Measurements from ENCODE around the gene MALL.
"Not testable (repeated sequence)": the region's sequence is repeated elsewhere in the genome, so short reads cannot be mapped to it uniquely, and the experiment has no call there.

Gene MALL

GRCh38 chr2:110103061-110103961, 12.3 kb downstream of the MALL start:
- no peak for DNase-seq (ENCODE audit: low read depth)
- TF ChIP-seq CTCF (IDR thresholded peaks at IDR 0.05; ENCODE audit: control insufficient read depth, insufficient read depth, low read depth, low read length, missing control alignments) = no peak
- H3K4me3 ChIP-seq (ENCODE audit: control insufficient read depth, low read depth, low read length) = no peak overlapping the region

DNA sequence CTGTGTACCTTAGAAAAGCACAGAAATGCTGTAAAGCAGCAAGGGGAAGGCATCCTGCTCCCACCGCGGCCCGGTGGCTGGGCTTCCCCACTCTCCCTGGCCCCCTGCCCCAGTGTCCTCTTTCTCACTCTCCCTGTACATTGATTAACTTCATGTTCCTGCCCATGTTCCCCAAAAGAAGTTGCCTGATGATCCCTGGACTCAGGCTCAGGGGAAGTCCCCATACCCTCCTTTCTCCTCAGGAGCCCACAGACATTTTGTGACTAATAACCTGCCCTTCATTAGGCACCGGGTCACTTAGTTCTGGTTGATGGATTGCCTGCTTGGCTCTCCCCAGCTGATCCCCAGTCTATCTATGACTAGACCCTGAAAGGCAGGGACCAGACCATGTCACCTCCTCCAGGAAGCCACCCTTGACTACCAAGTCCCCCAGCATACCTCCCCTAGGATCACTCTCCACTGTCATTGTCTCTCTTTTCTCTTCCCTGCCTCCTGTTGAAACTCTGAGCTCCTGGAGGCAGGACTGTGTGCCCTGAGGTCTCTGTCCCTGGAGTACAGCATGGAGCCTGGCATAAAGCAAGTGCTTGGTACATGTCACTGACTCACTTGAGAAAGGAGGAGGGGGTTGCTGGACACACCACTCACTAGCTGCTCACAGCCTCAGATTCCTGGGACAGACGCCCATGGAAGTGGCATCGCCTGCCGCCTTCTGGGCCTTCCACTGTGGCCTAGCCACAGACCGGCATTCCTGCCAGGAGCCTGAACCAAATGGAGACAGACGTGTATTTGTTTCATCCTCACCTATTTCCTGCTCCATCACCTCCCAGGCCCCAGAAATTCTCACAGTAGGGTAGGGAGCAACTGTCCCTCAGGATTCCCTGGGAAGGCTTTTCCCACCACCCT, 13.5 kb downstream of the MALL start:
- no peak for DNase-seq (ENCODE audit: low read depth)
- no peak overlapping the region for H3K4me3 ChIP-seq (ENCODE audit: control insufficient read depth, low read depth, low read length)
- no peak for TF ChIP-seq CTCF (IDR thresholded peaks at IDR 0.05; ENCODE audit: control insufficient read depth, insufficient read depth, low read depth, low read length, missing control alignments)

DNA sequence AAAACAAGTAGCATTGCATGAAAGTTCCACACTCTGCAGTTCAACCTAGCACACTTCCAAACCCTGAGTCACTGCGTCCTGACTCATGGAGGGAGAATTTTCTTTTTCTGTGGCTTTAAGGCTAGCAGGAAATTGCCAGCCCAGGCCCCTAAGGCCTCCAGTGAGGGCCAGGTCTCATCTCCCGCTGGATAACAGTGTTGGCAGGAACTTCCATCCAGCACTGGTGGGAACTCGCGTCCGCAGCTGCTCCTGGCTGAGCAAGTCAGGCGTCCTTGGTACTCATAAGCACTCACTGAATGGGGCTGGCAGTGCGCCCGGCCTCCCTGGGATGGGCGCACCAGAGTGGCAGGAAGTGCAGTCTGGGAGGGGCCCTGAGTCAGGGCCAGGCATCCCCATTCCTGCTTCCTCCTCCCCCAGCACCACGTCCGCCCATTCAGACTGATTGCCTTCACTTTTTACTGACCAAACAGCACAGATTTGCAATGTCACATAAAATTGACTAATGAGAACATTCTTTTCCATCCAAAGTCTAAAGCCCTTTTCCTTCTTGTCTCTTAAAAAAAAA, 14.3 kb downstream of the MALL start:
- TF ChIP-seq CTCF (IDR thresholded peaks at IDR 0.05; ENCODE audit: control insufficient read depth, insufficient read depth, low read depth, low read length, missing control alignments) = no peak
- H3K4me3 ChIP-seq (ENCODE audit: control insufficient read depth, low read depth, low read length) = no peak overlapping the region
- peak; percentile 100 for DNase-seq (ENCODE audit: low read depth)

DNA sequence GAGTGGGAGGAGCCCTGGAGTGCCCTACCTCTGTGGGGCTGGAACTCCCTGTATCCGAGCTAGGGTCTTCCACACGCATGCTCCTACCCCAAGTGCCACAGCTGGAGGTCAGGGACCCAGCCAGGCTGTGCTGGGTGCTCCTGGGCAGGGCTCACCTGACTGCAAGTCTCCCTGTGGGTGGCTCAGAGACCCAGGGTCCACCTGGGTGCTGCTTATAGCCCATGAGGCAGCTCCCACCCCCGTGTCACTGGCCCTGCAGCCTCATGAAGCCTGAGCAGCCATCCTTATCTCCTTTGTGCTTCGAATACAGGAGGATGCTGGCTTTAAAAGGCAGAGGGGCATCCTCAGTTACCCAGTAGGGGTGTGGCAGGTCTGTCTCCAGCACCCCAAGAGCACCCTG, 14.7 kb downstream of the MALL start:
- not testable (repeated sequence) for H3K4me3 ChIP-seq (ENCODE audit: control insufficient read depth, low read depth, low read length); DNase-seq (ENCODE audit: low read depth)

DNA sequence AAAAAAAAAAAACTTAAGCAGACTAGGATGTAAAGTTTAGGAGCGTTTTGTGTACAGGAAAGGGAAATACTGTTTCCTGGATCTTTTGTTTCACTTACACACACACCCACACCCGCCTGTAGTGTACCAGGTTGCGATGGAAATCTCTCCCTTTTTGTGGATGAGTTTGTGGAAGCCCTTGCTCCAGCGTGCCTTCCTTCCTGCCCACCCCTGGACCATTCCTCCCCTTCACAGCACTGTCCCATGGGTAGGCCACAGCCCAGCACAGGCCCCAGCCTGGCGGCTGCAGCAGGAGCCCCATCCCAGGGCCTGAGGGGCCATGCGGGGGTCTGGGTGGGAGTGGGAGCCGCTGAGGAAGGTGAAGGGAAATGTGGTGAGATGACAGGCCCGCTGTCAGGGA, 15.1 kb downstream of the MALL start:
- TF ChIP-seq CTCF (IDR thresholded peaks at IDR 0.05; ENCODE audit: control insufficient read depth, insufficient read depth, low read depth, low read length, missing control alignments) = no peak
- no peak overlapping the region for H3K4me3 ChIP-seq (ENCODE audit: control insufficient read depth, low read depth, low read length)
- no peak for DNase-seq (ENCODE audit: low read depth)

GRCh38 chr2:110099471-110100225, 16.0 kb downstream of the MALL start:
- no peak overlapping the region for H3K4me3 ChIP-seq (ENCODE audit: control insufficient read depth, low read depth, low read length)
- DNase-seq (ENCODE audit: low read depth) = no peak
- no peak for TF ChIP-seq CTCF (IDR thresholded peaks at IDR 0.05; ENCODE audit: control insufficient read depth, insufficient read depth, low read depth, low read length, missing control alignments)
